Panc1 (cell line): Measurements from ENCODE around the gene CCNL2. TPM values are rescaled to one million over a fixed set of nuclear protein-coding genes. Genes with fewer than 3 reads are reported as not detected.

ENCODE experiments used
- ATAC-seq: fragments of 200-7000 bp; cut with Tn5 transposase; 2 replicates; pipeline ENCODE4 v1.9.1; 2020; ENCODE audit warnings: mild to moderate bottlenecking, moderate library complexity
- BruUV-seq: library from RNA; stranded (reverse); fragments of 400-500 nt; replicated peaks from 2 replicates; lab custom pipeline; 2021; lab: Mats Ljungman, UMichigan
- CTCF ChIA-PET: fragments of 300-600 bp; sonication (Branson Sonifier 250); formaldehyde crosslinking; loops from one replicate; lab custom pipeline; 2022; ENCODE audit warnings: antibody characterized with exemption; lab: Charles Lee
- POLR2A ChIA-PET: fragments of 300-600 bp; sonication (Branson Sonifier 250); formaldehyde crosslinking; loops from one replicate; lab custom pipeline; 2022; ENCODE audit warnings: antibody characterized with exemption; lab: Charles Lee
- DNase-seq: peaks from one replicate; pipeline ENCODE4 v3.0.0-alpha.2; 2010; ENCODE audit warnings: low read depth, low spot score
- H3K27ac ChIP-seq: 2 replicates; pipeline ENCODE4 v1.5.1; 2011; ENCODE audit warnings: mild to moderate bottlenecking, low read length, inconsistent platforms
- H3K27me3 ChIP-seq: fragments of 200-500 bp; sonication (Bioruptor generic); 2 replicates; pipeline ENCODE4 v1.6.0; 2014; ENCODE audit warnings: low read length, inconsistent platforms; ENCODE audit not compliant: control insufficient read depth, insufficient read depth
- H3K36me3 ChIP-seq: fragments of 200-500 bp; sonication (Bioruptor generic); 2 replicates; pipeline ENCODE4 v1.5.1; 2014; ENCODE audit warnings: inconsistent platforms, mild to moderate bottlenecking, low read length, moderate library complexity; ENCODE audit not compliant: control insufficient read depth, insufficient read depth
- H3K4me1 ChIP-seq: 2 replicates; pipeline ENCODE4 v1.5.1; 2011; ENCODE audit warnings: inconsistent platforms, mild to moderate bottlenecking, low read length, moderate library complexity; ENCODE audit not compliant: control insufficient read depth, insufficient read depth
- H3K4me3 ChIP-seq, 2 experiments: 2 replicates each; pipeline ENCODE4 v1.5.1; 2011 to 2012; ENCODE audit warnings: low read depth in 2 of 2, low read length in 2 of 2, mild to moderate bottlenecking in 2 of 2, inconsistent platforms in 1 of 2, moderate library complexity in 1 of 2
- H3K9me3 ChIP-seq: fragments of 200-500 bp; sonication (Bioruptor generic); 2 replicates; pipeline ENCODE4 v1.5.1; 2014; ENCODE audit warnings: low read depth, mild to moderate bottlenecking, inconsistent platforms, low read length, moderate library complexity; ENCODE audit not compliant: control insufficient read depth, insufficient read depth
- CTCF ChIP-seq: fragments of 450-650 bp; IDR thresholded peaks from 2 replicates; pipeline ENCODE4 v1.5.1; 2017; ENCODE audit warnings: mild to moderate bottlenecking
- POLR2AphosphoS5 ChIP-seq: IDR thresholded peaks from 2 replicates; pipeline ENCODE4 v1.6.1; 2012; ENCODE audit warnings: mild to moderate bottlenecking, low read depth, low read length, moderate library complexity
- REST ChIP-seq, 2 experiments: IDR thresholded peaks; 2 replicates each; pipeline ENCODE4 v1.6.1; 2011 to 2012; ENCODE audit warnings: low read depth in 2 of 2, control low read depth in 1 of 2, low read length in 1 of 2, mild to moderate bottlenecking in 1 of 2, moderate library complexity in 1 of 2; ENCODE audit not compliant: insufficient read depth in 1 of 2
- SIN3A ChIP-seq: IDR thresholded peaks from 2 replicates; pipeline ENCODE4 v1.6.1; 2012; ENCODE audit warnings: low read depth, mild to moderate bottlenecking, low read length, moderate library complexity, borderline replicate concordance; ENCODE audit not compliant: insufficient read depth
- TCF7L2 ChIP-seq: IDR thresholded peaks from 2 replicates; pipeline ENCODE4 v1.6.1; 2011; ENCODE audit warnings: mild to moderate bottlenecking, low read depth, low read length, inconsistent platforms
- in situ Hi-C: cut with HindIII; loops from 2 replicates; pipeline ENCODE4 v1.10.0; 2016; ENCODE audit warnings: low sequenced_read_pairs, low pct_unique_long_range_greater_than_20kb
- intact Hi-C: fragments of 100-400 bp; cut with micrococcal nuclease; formaldehyde crosslinking; loops from one replicate; pipeline ENCODE4 v1.10.0; 2022; ENCODE audit not compliant: unreplicated experiment
- total RNA-seq: library from RNA; stranded (reverse); gene quantifications from one replicate; pipeline ENCODE4 v1.2.1, GENCODE V29; 2021; ENCODE audit not compliant: unreplicated experiment

CCNL2 gene
- total RNA-seq, 1 experiment from 2014 or later, result 297 TPM

- DNase-seq (peak; percentile 68), ATAC-seq (peak; percentile 41)
- in situ Hi-C loops, result no loop called here
- no peaks in the 10 kb centered on the region for H3K9me3 ChIP-seq
- ChIA-PET CTCF (interaction anchor here (0.7 to 1.5 kb wide), 3 partner anchors 29 to 106 kb away, joined by 3 to 11 read pairs (median 5); no protein-coding TSS in a partner anchor), POLR2A (interaction anchor here (1.0 kb wide), 1 partner anchor 29 kb away, joined by 3 read pairs; no protein-coding TSS in a partner anchor)
- intact Hi-C loops, result loop anchor here (5.0 kb wide), 1 partner anchor 35 kb away; the partner anchor contains the start of gene VWA1
- H3K27ac ChIP-seq, result peak overlapping the region; percentile 98
- H3K36me3 ChIP-seq, result peaks cover 16% of the 10 kb centered on the region
- TF ChIP-seq CTCF, result peak; percentile 92
- 0 out of 2 replicates have a peak, but pooled peaks have one; percentile 19 for TF ChIP-seq SIN3A
- no peak for TF ChIP-seq REST (IDR thresholded peaks at IDR 0.05; ENCODE audit: insufficient read depth in 1 of 2, low read depth in 2 of 2, low read length in 1 of 2)
- no peak for TF ChIP-seq TCF7L2
- no peak for TF ChIP-seq POLR2AphosphoS5
- H3K4me1 ChIP-seq, result peaks cover 55% of the 10 kb centered on the region
- no TSS peak for BruUV-seq
- peak overlapping the region in 1 of 2 experiments; percentile 23; a peak in 2 of 4 replicates for H3K4me3 ChIP-seq
- H3K27me3 ChIP-seq, result no peaks in the 10 kb centered on the region
Measured at GRCh38 chr1:1402072-1402900, 3.2 kb upstream of the CCNL2 start.

GRCh38 chr1:1401457-1402010, 2.4 kb upstream of the CCNL2 start:
- DNase-seq (no peak), ATAC-seq (peak; percentile 3)
- POLR2A ChIA-PET, result no interaction called here
- Histone ChIP-seq H3K27me3 (no peaks in the 10 kb centered on the region), H3K4me1 (peaks cover 58% of the 10 kb centered on the region), H3K36me3 (peaks cover 13% of the 10 kb centered on the region), H3K27ac (peak overlapping the region; percentile 98), H3K9me3 (no peaks in the 10 kb centered on the region), H3K4me3 (peak overlapping the region; percentile 93 to 94)
- BruUV-seq, result no TSS peak
- TF ChIP-seq REST (IDR thresholded peaks at IDR 0.05; ENCODE audit: insufficient read depth in 1 of 2, low read depth in 2 of 2, low read length in 1 of 2) (no peak), POLR2AphosphoS5 (peak; percentile 35), CTCF (no peak), TCF7L2 (no peak), SIN3A (0 out of 2 replicates have a peak, but pooled peaks have one; percentile 39)
- intact Hi-C loops (loop anchor here (5.0 kb wide), 1 partner anchor 36 kb away; the partner anchor contains the start of gene VWA1), in situ Hi-C loops (no loop called here)
- CTCF ChIA-PET, result interaction anchor here (1.4 to 1.5 kb wide), 2 partner anchors 30 to 40 kb away, joined by 3 to 11 read pairs; no protein-coding TSS in a partner anchor
